GM18498 (cell line): Measurements from ENCODE around the gene COA3.

Experiments used
- ATAC-seq: cut with Tn5 transposase; IDR thresholded peaks from one replicate; pipeline ENCODE4 v1.9.1; 2021; ENCODE audit warnings: mild to moderate bottlenecking, moderate library complexity; ENCODE audit not compliant: unreplicated experiment

COA3 gene

DNA sequence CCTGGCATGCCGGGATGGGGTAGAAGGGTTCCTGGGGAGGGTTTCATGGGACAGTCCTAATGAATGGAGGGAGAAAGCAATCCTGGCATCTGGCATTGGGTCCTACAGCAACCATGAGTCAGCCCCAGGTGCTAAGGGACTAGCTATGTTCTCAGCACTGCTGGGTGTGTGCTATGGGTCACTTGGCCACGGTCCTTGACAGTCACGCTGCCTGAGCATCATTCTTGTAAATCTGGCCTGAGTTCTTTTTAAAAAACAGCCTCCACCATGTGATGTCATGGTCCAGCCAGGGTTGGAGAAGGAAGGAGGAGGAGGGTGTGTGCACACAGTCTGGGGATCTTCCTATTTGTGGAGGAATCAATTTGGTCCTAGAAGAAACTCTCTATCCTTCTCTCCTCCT is 43.7 kb downstream of the COA3 start:
- ATAC-seq: no peak

DNA sequence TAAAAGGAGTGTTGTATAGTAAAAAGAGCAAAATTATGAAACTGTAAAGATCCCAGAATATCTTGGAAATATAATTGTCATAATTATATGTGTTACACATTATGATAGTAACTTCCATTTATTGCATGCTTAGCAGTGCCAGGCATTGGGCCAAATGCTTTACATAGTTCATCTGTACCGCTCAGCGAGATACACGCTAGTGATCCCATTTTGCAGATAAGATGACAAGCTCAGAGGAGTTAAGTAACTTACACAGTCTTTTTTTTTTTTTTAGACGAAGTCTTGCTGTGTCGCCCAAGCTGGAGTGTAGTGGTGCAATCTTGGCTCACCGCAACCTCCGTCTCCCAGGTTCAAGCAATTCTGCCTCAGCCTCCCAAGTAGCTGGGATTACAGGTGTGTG is 46.9 kb downstream of the COA3 start:
- no peak for ATAC-seq

DNA sequence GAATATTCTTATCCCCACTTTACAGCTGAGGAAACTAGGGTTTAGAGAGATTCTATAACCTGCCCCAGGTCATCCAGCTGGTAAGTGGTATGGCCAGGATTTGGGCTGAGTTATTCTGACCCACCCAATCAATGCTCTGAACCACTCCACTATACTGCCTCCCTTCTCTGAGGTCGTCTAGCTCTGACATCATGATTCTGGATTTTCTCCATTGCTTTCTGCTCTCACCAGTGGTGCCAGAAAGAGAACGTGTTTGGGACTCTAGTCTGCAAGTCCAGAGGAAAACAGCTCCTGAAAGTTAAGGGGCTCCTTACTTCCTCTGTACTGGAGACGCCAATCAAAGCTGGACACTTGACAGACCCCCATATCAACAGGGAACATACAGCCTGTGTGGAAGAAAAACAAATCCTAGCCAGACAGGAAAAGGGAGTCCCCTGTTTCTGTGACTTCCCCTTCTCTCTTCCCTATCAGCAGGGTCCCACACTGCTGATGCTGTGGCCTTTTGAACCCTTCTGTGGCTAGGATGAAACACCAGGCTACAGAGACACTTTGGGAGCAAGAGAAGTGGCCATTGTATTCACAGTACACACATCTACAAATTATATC is 47.7 kb downstream of the COA3 start:
- no peak for ATAC-seq

DNA sequence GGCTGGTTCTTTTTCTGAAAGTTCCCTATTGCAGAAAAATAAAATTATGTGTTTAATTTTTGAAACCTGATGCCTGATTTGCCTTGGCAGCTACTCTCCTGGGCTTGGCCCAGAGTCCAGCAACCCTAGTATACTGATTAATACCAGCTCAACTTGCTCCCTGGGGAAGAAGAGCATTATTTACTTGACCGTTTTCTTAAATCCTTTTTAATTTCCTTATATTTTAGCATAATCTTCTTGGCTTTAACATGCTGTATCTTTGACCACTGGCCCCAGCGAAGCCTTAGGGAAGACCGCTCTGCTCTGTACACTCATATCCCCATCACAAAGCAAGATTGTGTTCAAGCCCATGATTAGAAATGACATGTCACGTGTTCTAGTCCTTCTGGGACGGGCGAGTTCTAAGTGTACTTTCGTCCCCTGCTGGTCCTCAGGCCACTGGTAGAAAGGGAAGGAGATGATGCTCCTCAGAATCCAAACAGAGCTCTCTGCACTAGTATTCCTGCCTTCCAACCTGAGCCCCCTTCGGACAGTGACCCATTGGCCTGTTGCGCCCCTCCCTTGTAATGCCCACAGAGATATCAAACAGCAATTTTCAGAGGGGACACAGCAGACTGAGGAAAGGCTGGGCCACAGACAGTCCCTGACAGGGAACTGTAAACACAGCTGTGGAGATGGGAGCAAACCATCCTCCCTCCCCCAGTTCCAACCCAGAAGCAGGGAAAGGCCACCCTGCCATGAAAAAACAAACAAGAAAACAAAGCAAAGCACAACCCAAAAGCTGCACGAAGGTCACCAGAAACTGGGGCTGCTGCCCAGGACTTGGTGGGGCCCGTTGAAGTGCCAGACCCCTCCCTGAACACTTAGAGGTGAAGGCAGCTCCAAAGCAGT is 49.4 kb downstream of the COA3 start:
- no peak for ATAC-seq

DNA sequence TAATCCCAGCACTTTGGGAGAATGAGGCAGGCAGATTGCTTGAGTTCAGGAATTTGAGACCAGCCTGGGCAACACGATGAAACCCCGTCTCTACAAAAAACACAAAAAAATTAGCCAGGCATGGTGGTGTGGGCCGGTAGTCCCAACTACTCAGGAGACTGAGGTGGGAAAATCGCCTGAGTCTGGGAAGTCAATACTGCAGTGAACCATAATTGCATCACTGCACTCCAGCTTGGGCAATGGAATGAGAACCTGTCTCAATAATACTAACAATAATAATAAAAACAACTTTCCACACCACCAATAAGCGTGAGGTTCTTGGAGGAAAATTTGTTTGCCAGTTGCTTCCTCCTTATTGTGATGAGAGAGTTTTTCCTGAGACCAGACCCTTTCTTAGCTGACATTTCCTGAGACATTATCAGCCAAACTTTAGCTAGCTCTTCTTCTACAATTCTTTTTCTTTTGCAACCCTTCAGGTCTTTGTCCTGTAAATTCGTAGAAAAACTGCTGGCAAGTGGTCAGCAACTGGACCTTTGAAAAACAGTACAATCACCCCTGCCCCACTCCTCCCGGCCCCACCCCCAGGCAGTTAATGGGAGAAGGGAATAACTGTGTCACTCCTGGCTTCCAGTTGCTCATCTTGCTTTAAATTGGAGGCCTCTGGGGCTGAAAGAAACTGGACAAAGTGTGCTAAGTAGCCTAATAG is 50.1 kb downstream of the COA3 start:
- no peak for ATAC-seq
